ENCODE data around the gene ATP11B. TPM values are rescaled to one million over a fixed set of nuclear protein-coding genes. Genes with fewer than 3 reads are reported as not detected.

Gene ATP11B
- total and polyA plus RNA-seq, 2 experiments from 2014 or later, result 5.8 to 24.7 TPM

GRCh38 chr3:182789371-182789770 lies 3.9 kb upstream of the ATP11B start:
- Mint-ChIP-seq H3K4me3 (no peak overlapping the region), H3K27me3 (ENCODE audit: insufficient read depth, low read depth, poor library complexity) (peaks cover 5% of the 10 kb centered on the region), H3K36me3 (ENCODE audit: low read depth) (no peaks in the 10 kb centered on the region), H3K27ac (no peak overlapping the region), H3K9me3 (no peaks in the 10 kb centered on the region), H3K4me1 (peaks cover under 1% of the 10 kb centered on the region; the same call in 2 of the 3 replicates)
- H3K27ac ChIP-seq (ENCODE audit: low read depth), result no peak overlapping the region
- H3K4me3 ChIP-seq, result no peak overlapping the region
- H3K4me1 ChIP-seq (ENCODE audit: insufficient read depth), result 0 out of 2 replicates have a peak, but pooled peaks cover 4% of the 10 kb centered on the region
- ATAC-seq (no peak), DNase-seq (ENCODE audit: low spot score) (no peak)
- no peaks in the 10 kb centered on the region for H3F3A ChIP-seq (replicated peaks; ENCODE audit: low read depth)
- peaks cover 1% of the 10 kb centered on the region for H3K27me3 ChIP-seq (ENCODE audit: insufficient read depth)
- H3K9me2 ChIP-seq (ENCODE audit: insufficient read depth), result no peaks in the 10 kb centered on the region
- TF ChIP-seq ZNF114 (CRISPR knock-in tag; IDR thresholded peaks at IDR 0.05) (no peak), EZH2phosphoT487 (IDR thresholded peaks at IDR 0.05; ENCODE audit: unreplicated experiment) (no peak), ZNF462 (CRISPR knock-in tag; IDR thresholded peaks at IDR 0.05) (no peak), NANOG (IDR thresholded peaks at IDR 0.05; ENCODE audit: borderline replicate concordance) (no peak), ZNF331 (CRISPR knock-in tag; IDR thresholded peaks at IDR 0.05; ENCODE audit: low read depth) (no peak), STAT1 (IDR thresholded peaks at IDR 0.05; ENCODE audit: unreplicated experiment) (no peak), ETS1 (IDR thresholded peaks at IDR 0.05) (no peak), CTCF (conservative IDR thresholded peaks at IDR 0.05; ENCODE audit: low read depth in 2 of 2) (no peak), POLR2AphosphoS5 (IDR thresholded peaks at IDR 0.05; ENCODE audit: low read depth) (no peak), CREB1 (CRISPR knock-in tag; IDR thresholded peaks at IDR 0.05; ENCODE audit: low read depth) (no peak), EZH2 (IDR thresholded peaks at IDR 0.05; ENCODE audit: low read depth, unreplicated experiment) (no peak), REST (IDR thresholded peaks at IDR 0.05; ENCODE audit: unreplicated experiment) (no peak), JUNB (IDR thresholded peaks at IDR 0.05; ENCODE audit: unreplicated experiment) (no peak)
- peaks cover 1% of the 10 kb centered on the region; the same call in 1 of the 2 replicates for H3K79me2 ChIP-seq (replicated peaks; ENCODE audit: insufficient read depth)
- H4K20me1 ChIP-seq (replicated peaks; ENCODE audit: insufficient read depth), result no peaks in the 10 kb centered on the region
- no peak overlapping the region for H2AFZ ChIP-seq
- H3K36me3 ChIP-seq (ENCODE audit: insufficient read depth), result no peaks in the 10 kb centered on the region
- no peak overlapping the region for H3K4me2 ChIP-seq
